H1 (cell line): ENCODE data around the gene SIPA1L2. TPM values are rescaled to one million over a fixed set of nuclear protein-coding genes. Genes with fewer than 3 reads are reported as not detected.

Experiments used
- CTCF ChIA-PET: fragments of 300-600 bp; sonication (Branson Sonifier 250); formaldehyde crosslinking; loops from one replicate; lab custom pipeline; 2021; ENCODE audit not compliant: partially characterized antibody; lab: Charles Lee
- POLR2A ChIA-PET: fragments of 300-600 bp; sonication (Branson Sonifier 250); formaldehyde crosslinking; loops from one replicate; lab custom pipeline; 2021; ENCODE audit warnings: inconsistent platforms; ENCODE audit not compliant: partially characterized antibody; lab: Charles Lee
- DNase-seq, 2 experiments: peaks; one replicate each; pipeline versions ENCODE4 v3.0.0 to v3.0.0-alpha.2; 2010 to 2022; ENCODE audit warnings: low spot score in 2 of 2, low read depth in 1 of 2, mixed read lengths in 1 of 2
- FAIRE-seq: peaks from 2 replicates; lab custom pipeline; 2011; peaks lifted over from hg19 to GRCh38; lab: Jason Lieb, UNC
- H2AFZ ChIP-seq: 2 replicates; pipeline ENCODE4 v1.8.1; 2012; ENCODE audit warnings: low read length, inconsistent platforms
- H2AK5ac ChIP-seq: 2 replicates; pipeline ENCODE4 v1.6.1; 2013; ENCODE audit warnings: low read depth, low read length
- H2BK120ac ChIP-seq: replicated peaks from 2 replicates; pipeline ENCODE3; 2013; ENCODE audit warnings: low read depth, low read length, inconsistent platforms
- H2BK12ac ChIP-seq: 2 replicates; pipeline ENCODE4 v1.6.1; 2013; ENCODE audit warnings: low read depth, low read length
- H2BK15ac ChIP-seq: 2 replicates; pipeline ENCODE4 v1.6.1; 2013; ENCODE audit warnings: low read length
- H2BK20ac ChIP-seq: 2 replicates; pipeline ENCODE4 v1.6.1; 2013; ENCODE audit warnings: low read length
- H2BK5ac ChIP-seq: 2 replicates; pipeline ENCODE4 v1.6.1; 2013; ENCODE audit warnings: low read depth, low read length
- H3K14ac ChIP-seq: 2 replicates; pipeline ENCODE4 v1.6.1; 2013; ENCODE audit warnings: inconsistent platforms; ENCODE audit not compliant: insufficient read length
- H3K18ac ChIP-seq: 2 replicates; pipeline ENCODE4 v1.6.1; 2013; ENCODE audit warnings: low read length; ENCODE audit errors: extremely low read depth
- H3K23ac ChIP-seq: 2 replicates; pipeline ENCODE4 v1.6.1; 2013; ENCODE audit warnings: inconsistent platforms; ENCODE audit not compliant: insufficient read length
- H3K23me2 ChIP-seq: 2 replicates; pipeline ENCODE4 v1.6.1; 2013; ENCODE audit warnings: low read depth, low read length
- H3K27ac ChIP-seq: 2 replicates; pipeline ENCODE4 v1.6.1; 2011; ENCODE audit warnings: low read depth, low read length, inconsistent platforms
- H3K27me3 ChIP-seq, 4 experiments: replicated peaks in 1 of 4; 1 replicate in 1 of 4; 2 replicates in 3 of 4; pipeline versions ENCODE4 v1.6.1 to v1.8.1; 2011 to 2013; ENCODE audit warnings: low read length in 3 of 4, mild to moderate bottlenecking in 3 of 4, inconsistent platforms in 2 of 4, mixed read lengths in 2 of 4, moderate library complexity in 1 of 4; ENCODE audit not compliant: control insufficient read depth in 3 of 4, insufficient read depth in 3 of 4; ENCODE audit errors: extremely low read depth in 1 of 4
- H3K36me3 ChIP-seq, 4 experiments: 2 replicates each; pipeline versions ENCODE4 v1.6.1 to v1.8.1; 2011 to 2013; ENCODE audit warnings: mild to moderate bottlenecking in 4 of 4, low read length in 3 of 4, moderate library complexity in 2 of 4, control low read depth in 1 of 4, inconsistent platforms in 1 of 4; ENCODE audit not compliant: insufficient read depth in 4 of 4, control insufficient read depth in 2 of 4
- H3K4ac ChIP-seq: replicated peaks from 2 replicates; pipeline ENCODE3; 2013; ENCODE audit warnings: low read length, low read depth, mixed read lengths, inconsistent platforms; ENCODE audit not compliant: insufficient read length
- H3K4me1 ChIP-seq, 4 experiments: replicated peaks in 1 of 4; 1 replicate in 1 of 4; 2 replicates in 3 of 4; pipeline versions ENCODE4 v1.6.1 to v1.8.1; 2011 to 2013; ENCODE audit warnings: low read length in 3 of 4, inconsistent platforms in 2 of 4, mixed read lengths in 1 of 4; ENCODE audit not compliant: insufficient read depth in 4 of 4, control insufficient read depth in 3 of 4
- H3K4me2 ChIP-seq, 2 experiments: 2 replicates each; pipeline versions ENCODE4 v1.6.1 to v1.8.1; 2011 to 2013; ENCODE audit warnings: low read depth in 2 of 2, low read length in 2 of 2, control low read depth in 1 of 2, inconsistent platforms in 1 of 2, mild to moderate bottlenecking in 1 of 2; ENCODE audit not compliant: insufficient read depth in 1 of 2
- H3K4me3 ChIP-seq, 4 experiments: fragments of 200-600, 300-600 bp in 1 of 4; sonication (generic), shearing (Covaris generic), sonication (Bioruptor Twin) in 1 of 4; 2 replicates each; pipeline versions ENCODE4 v1.5.1 to v1.8.1; 2011 to 2016; ENCODE audit warnings: low read length in 4 of 4, low read depth in 3 of 4, control low read depth in 2 of 4, inconsistent platforms in 2 of 4, mild to moderate bottlenecking in 2 of 4, mixed read lengths in 1 of 4, moderate library complexity in 1 of 4; ENCODE audit not compliant: insufficient read depth in 2 of 4; ENCODE audit errors: extremely low read depth in 1 of 4
- H3K56ac ChIP-seq: replicated peaks from 2 replicates; pipeline ENCODE3; 2013; ENCODE audit warnings: low read depth, mild to moderate bottlenecking, mixed read lengths, low read length, inconsistent platforms; ENCODE audit not compliant: insufficient read length
- H3K79me1 ChIP-seq: 2 replicates; pipeline ENCODE4 v1.6.1; 2013; ENCODE audit warnings: low read depth, low read length, control low read depth
- H3K79me2 ChIP-seq, 2 experiments: 2 replicates each; pipeline versions ENCODE4 v1.6.1 to v1.8.1; 2012 to 2013; ENCODE audit warnings: low read length in 2 of 2, mild to moderate bottlenecking in 2 of 2, inconsistent platforms in 1 of 2; ENCODE audit not compliant: insufficient read depth in 2 of 2, control insufficient read depth in 1 of 2
- H3K9ac ChIP-seq, 4 experiments: replicated peaks in 1 of 4; 1 replicate in 1 of 4; 2 replicates in 3 of 4; pipeline versions ENCODE4 v1.6.1 to v1.8.1; 2011 to 2013; ENCODE audit warnings: low read depth in 3 of 4, low read length in 3 of 4, control low read depth in 2 of 4, mild to moderate bottlenecking in 2 of 4, moderate library complexity in 2 of 4, inconsistent platforms in 1 of 4; ENCODE audit errors: extremely low read depth in 1 of 4
- H3K9me3 ChIP-seq, 2 experiments: 2 replicates each; pipeline versions ENCODE4 v1.6.1 to v1.8.1; 2012 to 2013; ENCODE audit warnings: mild to moderate bottlenecking in 2 of 2, moderate library complexity in 2 of 2, control low read depth in 1 of 2, inconsistent platforms in 1 of 2, low read depth in 1 of 2, low read length in 1 of 2, mixed read lengths in 1 of 2; ENCODE audit not compliant: insufficient read depth in 2 of 2
- H4K20me1 ChIP-seq, 2 experiments: replicated peaks in 1 of 2; 2 replicates each; pipeline versions ENCODE3 to v1.8.1; 2011 to 2013; ENCODE audit warnings: inconsistent platforms in 2 of 2, low read length in 2 of 2, mild to moderate bottlenecking in 1 of 2; ENCODE audit not compliant: insufficient read depth in 2 of 2, control insufficient read depth in 1 of 2
- H4K5ac ChIP-seq: 2 replicates; pipeline ENCODE4 v1.6.1; 2013; ENCODE audit warnings: low read length, low read depth, mixed read lengths, inconsistent platforms; ENCODE audit not compliant: insufficient read length
- H4K8ac ChIP-seq: 2 replicates; pipeline ENCODE4 v1.8.0; 2013; ENCODE audit warnings: mild to moderate bottlenecking, moderate library complexity, low read length, inconsistent platforms; ENCODE audit not compliant: insufficient read depth; ENCODE audit errors: extremely low read depth
- H4K91ac ChIP-seq: replicated peaks from 2 replicates; pipeline ENCODE3; 2013; ENCODE audit warnings: low read length, mixed read lengths, inconsistent platforms; ENCODE audit not compliant: insufficient read length
- EGR1 ChIP-seq: IDR thresholded peaks from 2 replicates; pipeline ENCODE4 v1.6.1; 2011; ENCODE audit warnings: low read depth, low read length, borderline replicate concordance
- EP300 ChIP-seq, 2 experiments: IDR thresholded peaks; 1 replicate in 1 of 2; 2 replicates in 1 of 2; pipeline ENCODE4 v1.6.1; 2011 to 2012; ENCODE audit warnings: low read depth in 2 of 2, low read length in 2 of 2, mild to moderate bottlenecking in 2 of 2, borderline replicate concordance in 1 of 2, inconsistent platforms in 1 of 2, moderate library complexity in 1 of 2
- EZH2 ChIP-seq: fragments of 200-600 bp; sonication (generic); IDR thresholded peaks from 2 replicates; pipeline ENCODE4 v1.7.1; 2012; ENCODE audit warnings: low read depth, mild to moderate bottlenecking, moderate library complexity, low read length, inconsistent platforms; ENCODE audit not compliant: severe bottlenecking
- HDAC6 ChIP-seq: IDR thresholded peaks from one replicate; pipeline ENCODE4 v1.7.1; 2012; ENCODE audit warnings: low read depth, mild to moderate bottlenecking, inconsistent platforms, low read length, moderate library complexity
- TEAD4 ChIP-seq: IDR thresholded peaks from 2 replicates; pipeline ENCODE4 v1.6.1; 2012; ENCODE audit warnings: low read depth, low read length, inconsistent platforms, mixed read lengths
- WGBS, 2 experiments: shearing (Covaris generic) in 1 of 2; methylation state at CpG; one replicate each; pipeline versions ENCODE4 v1.1.6 to v1.1.7; 2013 to 2015; ENCODE audit warnings: low lambda C conversion rate in 2 of 2, mixed read lengths in 2 of 2, inconsistent platforms in 1 of 2, low coverage in 1 of 2, missing lambda C conversion rate in 1 of 2; ENCODE audit not compliant: insufficient replicate concordance in 2 of 2, insufficient coverage in 1 of 2, insufficient read length in 1 of 2; ENCODE audit errors: extremely low coverage in 1 of 2, missing lambda C conversion rate in 1 of 2; 5-methylcytosine and 5-hydroxymethylcytosine counted together
- polyA plus RNA-seq, 7 experiments: library from polyadenylated mRNA; depleted of rRNA in 3 of 7; stranded (reverse) in 5 of 7; unstranded in 2 of 7; fragments of >200 nt in 5 of 7; fragments of 200-250 nt in 2 of 7; gene quantifications; 1 replicate in 5 of 7; 2 replicates in 1 of 7; 4 replicates in 1 of 7; pipeline versions ENCODE4 v1.2.1 to v1.2.3, GENCODE V29; 2011 to 2013; ENCODE audit warnings: missing spikeins in 2 of 7, mixed read lengths in 2 of 7
- total RNA-seq: library from RNA; stranded (reverse); fragmentation: NEBNext Ultra II Directional; extraction: Animal tissue kit (Norgen Biotek cat#: 25700); gene quantifications from 2 replicates; pipeline ENCODE4 v1.2.1, GENCODE V29; 2021
- TF ChIP-seq, protein P1 (sequence below): IDR thresholded peaks from 2 replicates; pipeline ENCODE4 v1.6.1; 2011; ENCODE audit warnings: low read length, improper control_type of control experiment
- TF ChIP-seq, protein P2 (sequence below): IDR thresholded peaks from 2 replicates; pipeline ENCODE4 v1.6.1; 2012; ENCODE audit warnings: inconsistent platforms
- TF ChIP-seq, protein P3 (sequence below): IDR thresholded peaks from 2 replicates; pipeline ENCODE4 v1.6.1; 2012; ENCODE audit warnings: inconsistent platforms

Gene SIPA1L2
- total and polyA plus RNA-seq, 2 of the 8 experiments (the other 6 are each of a cell fraction or from before 2014, with no cell fraction given) = 7.7 to 13.2 TPM

DNA sequence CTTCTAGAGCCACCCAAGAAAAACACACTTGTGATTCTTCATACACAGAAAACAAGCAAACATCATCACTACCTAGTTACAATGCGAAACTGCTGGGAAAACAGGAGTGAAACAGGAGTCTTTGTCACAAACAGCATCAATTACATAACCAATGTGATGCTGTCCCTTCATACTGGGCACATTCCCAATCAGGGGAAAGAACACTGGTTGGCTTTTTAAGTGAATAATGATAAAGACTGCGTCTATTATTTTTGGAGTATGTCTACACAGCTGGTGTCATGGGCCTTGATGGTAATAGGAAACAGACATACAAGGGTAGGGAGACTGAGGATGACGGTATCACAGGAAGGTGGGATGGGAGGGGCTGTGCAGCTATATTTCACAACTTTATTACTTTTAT lies 43.3 kb downstream of the SIPA1L2 start:
- Histone ChIP-seq H3K27me3 (no peaks in the 10 kb centered on the region), H3K79me1 (no peaks in the 10 kb centered on the region), H3K9ac (no peak overlapping the region), H3K23ac (no peak overlapping the region), H4K91ac (no peak overlapping the region), H2BK15ac (no peak overlapping the region), H2AFZ (no peak overlapping the region), H4K20me1 (no peaks in the 10 kb centered on the region), H3K4me3 (no peak overlapping the region), H4K5ac (no peak overlapping the region), H3K79me2 (no peaks in the 10 kb centered on the region; a peak in 1 of 4 replicates), H3K27ac (no peak overlapping the region), H3K4me1 (no peaks in the 10 kb centered on the region; a peak in 1 of 7 replicates), H2AK5ac (no peak overlapping the region), H3K36me3 (no peaks in the 10 kb centered on the region), H3K14ac (no peak overlapping the region), H2BK12ac (no peak overlapping the region), H2BK120ac (no peak overlapping the region), H3K4ac (no peak overlapping the region), H2BK5ac (no peak overlapping the region), H2BK20ac (no peak overlapping the region), H3K9me3 (no peaks in the 10 kb centered on the region), H3K4me2 (no peak overlapping the region), H3K56ac (no peak overlapping the region), H4K8ac (no peak overlapping the region), H3K18ac (no peak overlapping the region), H3K23me2 (no peaks in the 10 kb centered on the region)
- POLR2A ChIA-PET = no interaction called here
- CTCF ChIA-PET = interaction anchor here (0.7 to 2.4 kb wide), 5 partner anchors 13 to 704 kb away, joined by 3 to 13 read pairs (median 4); no protein-coding TSS in a partner anchor
- FAIRE-seq = no peak
- WGBS, 2 experiments = 47% methylated on average over 3 of the region's 3 CpGs; no CpG with 5 or more reads in 1 of the 2 experiments
- no peak for DNase-seq
- TF ChIP-seq EP300 (IDR thresholded peaks at IDR 0.05; ENCODE audit: borderline replicate concordance in 1 of 2, low read depth in 2 of 2, low read length in 2 of 2) (no peak), TEAD4 (no peak), EGR1 (no peak), EZH2 (no peak), HDAC6 (no peak)
- TF ChIP-seq, protein P1, sequence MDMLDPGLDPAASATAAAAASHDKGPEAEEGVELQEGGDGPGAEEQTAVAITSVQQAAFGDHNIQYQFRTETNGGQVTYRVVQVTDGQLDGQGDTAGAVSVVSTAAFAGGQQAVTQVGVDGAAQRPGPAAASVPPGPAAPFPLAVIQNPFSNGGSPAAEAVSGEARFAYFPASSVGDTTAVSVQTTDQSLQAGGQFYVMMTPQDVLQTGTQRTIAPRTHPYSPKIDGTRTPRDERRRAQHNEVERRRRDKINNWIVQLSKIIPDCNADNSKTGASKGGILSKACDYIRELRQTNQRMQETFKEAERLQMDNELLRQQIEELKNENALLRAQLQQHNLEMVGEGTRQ = no peak
- TF ChIP-seq, protein P2, sequence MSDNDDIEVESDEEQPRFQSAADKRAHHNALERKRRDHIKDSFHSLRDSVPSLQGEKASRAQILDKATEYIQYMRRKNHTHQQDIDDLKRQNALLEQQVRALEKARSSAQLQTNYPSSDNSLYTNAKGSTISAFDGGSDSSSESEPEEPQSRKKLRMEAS = no peak
- TF ChIP-seq, protein P3, sequence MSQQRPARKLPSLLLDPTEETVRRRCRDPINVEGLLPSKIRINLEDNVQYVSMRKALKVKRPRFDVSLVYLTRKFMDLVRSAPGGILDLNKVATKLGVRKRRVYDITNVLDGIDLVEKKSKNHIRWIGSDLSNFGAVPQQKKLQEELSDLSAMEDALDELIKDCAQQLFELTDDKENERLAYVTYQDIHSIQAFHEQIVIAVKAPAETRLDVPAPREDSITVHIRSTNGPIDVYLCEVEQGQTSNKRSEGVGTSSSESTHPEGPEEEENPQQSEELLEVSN = no peak
